ENCODE data around the gene TMIE. TPM values are rescaled to one million over a fixed set of nuclear protein-coding genes. Genes with fewer than 3 reads are reported as not detected.

Gene TMIE
- total RNA-seq, 4 donors from 2014 or later = 0.21 TPM; not detected in 3

GRCh38 chr3:46670000-46670890, 30.9 kb upstream of the TMIE start:
- Histone ChIP-seq H3K9me3 (no peaks in the 10 kb centered on the region), H3K27ac (no peak overlapping the region), H3K4me1 (peaks cover 0 to 9% (median 0%) of the 10 kb centered on the region in 4 donors), H3K4me3 (no peak overlapping the region), H3K27me3 (no peaks in the 10 kb centered on the region), H3K36me3 (no peaks in the 10 kb centered on the region)
- WGBS, 2 donors = 79% methylated on average over 14 to 17 of the region's 17 CpGs
- no peak for DNase-seq (ENCODE audit: low spot score in 2 of 2)
- TF ChIP-seq POLR2A (IDR thresholded peaks at IDR 0.05) (no peak), EP300 (IDR thresholded peaks at IDR 0.05) (no peak), CTCF (IDR thresholded peaks at IDR 0.05) (no peak)

- H3K27me3 ChIP-seq = no peaks in the 10 kb centered on the region
- DNase-seq (ENCODE audit: low spot score in 2 of 2) = peak in 1 of 2 donors; percentile 5
- WGBS, 2 donors = 91 to 100% methylated on average over 2 to 4 of the region's 4 CpGs
Measured at GRCh38 chr3:46670891-46671427, 30.2 kb upstream of the TMIE start.

GRCh38 chr3:46671541-46672348, 29.4 kb upstream of the TMIE start:
- Histone ChIP-seq H3K4me1 (no peaks in the 10 kb centered on the region), H3K36me3 (no peaks in the 10 kb centered on the region), H3K9me3 (no peaks in the 10 kb centered on the region), H3K4me3 (no peak overlapping the region), H3K27me3 (no peaks in the 10 kb centered on the region), H3K27ac (no peak overlapping the region)
- peak in 1 of 2 donors; percentile 5 for DNase-seq (ENCODE audit: low spot score in 2 of 2)
- 89 to 95% methylated on average over 25 of the region's 25 CpGs for whole genome bisulfite sequencing, 2 donors
- no peak for TF ChIP-seq POLR2A (IDR thresholded peaks at IDR 0.05)

More at GRCh38 chr3:46670891-46671427, 30.2 kb upstream of the TMIE start:
- Histone ChIP-seq H3K27ac (no peak overlapping the region), H3K9me3 (no peaks in the 10 kb centered on the region), H3K4me3 (no peak overlapping the region), H3K36me3 (no peaks in the 10 kb centered on the region), H3K4me1 (peaks cover 0 to 2% (median 0%) of the 10 kb centered on the region in 4 donors)
- TF ChIP-seq EP300 (IDR thresholded peaks at IDR 0.05) (no peak), POLR2A (IDR thresholded peaks at IDR 0.05) (no peak), CTCF (IDR thresholded peaks at IDR 0.05) (no peak)

- no peaks in the 10 kb centered on the region for H3K4me1 ChIP-seq
- H3K4me3 ChIP-seq = no peak overlapping the region
- TF ChIP-seq POLR2A (IDR thresholded peaks at IDR 0.05) = no peak
- no peak for TF ChIP-seq EP300 (IDR thresholded peaks at IDR 0.05)
- TF ChIP-seq CTCF (IDR thresholded peaks at IDR 0.05) = no peak
- H3K27me3 ChIP-seq = no peaks in the 10 kb centered on the region
- no peak for DNase-seq (ENCODE audit: low spot score in 2 of 2)
- no peaks in the 10 kb centered on the region for H3K9me3 ChIP-seq
- no peaks in the 10 kb centered on the region for H3K36me3 ChIP-seq
- H3K27ac ChIP-seq = no peak overlapping the region
- 88 to 90% methylated on average over 6 of the region's 6 CpGs for WGBS, 2 donors
Measured at GRCh38 chr3:46672349-46672695, 28.9 kb upstream of the TMIE start.

- Histone ChIP-seq H3K4me3 (no peak overlapping the region), H3K4me1 (no peaks in the 10 kb centered on the region), H3K27me3 (no peaks in the 10 kb centered on the region), H3K27ac (no peak overlapping the region), H3K9me3 (no peaks in the 10 kb centered on the region), H3K36me3 (no peaks in the 10 kb centered on the region)
- DNase-seq (ENCODE audit: low spot score in 2 of 2) = no peak
- WGBS, 2 donors = 79 to 80% methylated on average over 10 of the region's 10 CpGs
- TF ChIP-seq CTCF (IDR thresholded peaks at IDR 0.05) (no peak), EP300 (IDR thresholded peaks at IDR 0.05) (no peak), POLR2A (IDR thresholded peaks at IDR 0.05) (no peak)
Measured at GRCh38 chr3:46673151-46674030, 27.8 kb upstream of the TMIE start.

Measured in tibial nerve (tissue), 4 donors.